HG02678 (cell line): Measurements from ENCODE around the gene IER5L.
"Not testable (repeated sequence)": the region's sequence is repeated elsewhere in the genome, so short reads cannot be mapped to it uniquely, and the experiment has no call there.

Experiments used
- ATAC-seq: cut with Tn5 transposase; IDR thresholded peaks from one replicate; pipeline ENCODE4 v1.9.1; 2021; ENCODE audit warnings: mild to moderate bottlenecking, moderate library complexity; ENCODE audit not compliant: unreplicated experiment

Gene IER5L

GRCh38 chr9:129163753-129164152 is 14.3 kb downstream of the IER5L start:
- no peak for ATAC-seq

DNA sequence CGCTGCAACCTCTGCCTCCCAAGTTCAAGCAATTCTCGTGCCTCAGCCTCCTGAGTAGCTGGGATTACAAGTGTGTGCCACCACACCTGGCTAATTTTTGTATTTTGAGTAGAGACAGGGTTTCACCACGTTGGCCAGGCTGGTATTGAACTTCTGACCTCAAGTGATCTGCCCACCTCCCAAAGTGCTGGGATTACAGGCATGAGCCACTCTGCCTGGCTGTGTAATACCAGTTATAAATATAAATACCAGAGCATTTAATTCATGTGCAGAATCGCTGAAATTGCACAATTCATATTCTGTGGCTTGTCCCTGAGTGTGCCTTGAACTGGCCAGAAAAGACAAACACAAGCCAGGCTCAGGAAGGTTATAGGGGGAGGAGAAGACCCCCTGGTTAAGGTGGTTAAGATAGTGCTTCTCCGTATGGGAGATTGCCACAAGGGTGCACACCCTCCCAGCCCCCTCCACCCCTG is 14.8 kb downstream of the IER5L start:
- ATAC-seq = not testable (repeated sequence)

- no peak for ATAC-seq
These were observed 15.4 kb downstream of the IER5L start for GRCh38 chr9:129162497-129163197.

- no peak for ATAC-seq
These were observed 16.6 kb downstream of the IER5L start for GRCh38 chr9:129161534-129161837.

GRCh38 chr9:129160712-129161533 is 17.1 kb downstream of the IER5L start:
- ATAC-seq = no peak

DNA sequence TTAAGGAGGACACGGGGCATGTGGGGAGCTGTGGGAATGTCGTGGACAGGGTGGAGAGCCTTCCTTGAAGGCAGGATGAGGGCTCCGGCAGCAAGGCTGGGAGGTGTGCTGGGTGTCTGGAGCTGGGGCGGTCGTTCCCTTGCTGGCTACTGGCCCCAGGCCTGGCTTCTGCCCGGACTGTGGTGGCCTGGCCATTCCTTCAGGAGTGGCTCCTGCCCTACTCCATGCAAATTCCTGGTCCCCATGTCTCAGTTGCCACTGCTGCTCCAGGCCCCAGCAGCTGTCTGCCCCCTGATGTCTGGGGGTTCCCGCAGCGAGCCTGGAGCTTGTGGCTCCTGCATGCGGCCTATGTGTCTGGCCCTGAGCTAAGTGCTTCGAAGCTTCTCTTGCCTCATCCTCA is 21.9 kb downstream of the IER5L start:
- ATAC-seq = no peak

- ATAC-seq = no peak
These were observed 23.1 kb downstream of the IER5L start for GRCh38 chr9:129154866-129155477.

DNA sequence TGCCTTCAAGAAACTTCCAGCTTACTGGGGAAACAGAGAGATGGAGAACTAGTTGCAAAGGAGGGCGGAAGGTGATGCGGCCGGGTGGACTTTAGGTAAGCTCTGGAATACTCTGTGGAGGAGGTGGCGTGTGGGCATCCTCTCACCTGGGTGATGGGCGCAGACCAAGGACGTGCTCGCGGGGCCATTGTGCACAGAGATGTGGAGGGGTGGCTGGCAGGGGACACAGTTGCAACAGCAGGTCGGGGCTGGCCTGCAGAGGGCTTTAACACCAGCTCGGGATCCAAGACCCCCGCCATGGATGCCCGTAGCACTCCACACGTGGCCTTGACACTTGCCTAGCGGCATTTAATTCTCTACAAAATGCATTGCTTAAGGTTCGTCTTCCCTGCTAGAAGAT is 26.6 kb downstream of the IER5L start:
- ATAC-seq = no peak

DNA sequence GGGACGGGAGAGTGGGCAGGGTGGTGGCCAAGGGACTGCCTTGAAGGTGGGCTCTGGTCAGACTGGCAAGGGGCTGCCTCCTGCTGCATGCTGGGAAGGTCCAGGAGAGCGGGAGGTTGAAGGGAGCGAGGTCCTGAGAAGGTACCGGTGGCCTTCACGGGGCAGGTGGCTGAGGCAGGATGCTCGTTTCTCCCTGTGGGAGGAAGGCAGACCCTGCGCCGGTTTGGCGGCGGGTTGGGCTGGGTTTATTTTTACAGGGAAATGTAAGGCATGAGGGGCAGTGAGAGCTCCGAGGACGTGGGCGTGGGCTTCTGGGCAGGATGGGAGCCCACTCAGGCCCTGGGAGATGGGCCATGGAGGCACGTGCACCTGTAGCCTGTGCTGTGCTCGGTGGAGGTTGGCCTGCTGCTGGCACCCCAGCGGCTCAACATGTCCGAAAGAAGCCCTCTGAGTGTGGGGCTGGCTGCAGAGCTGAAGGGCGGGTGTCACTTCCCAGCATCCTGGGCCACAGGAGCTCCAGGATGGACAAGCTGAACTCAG is 27.3 kb downstream of the IER5L start:
- ATAC-seq = no peak

DNA sequence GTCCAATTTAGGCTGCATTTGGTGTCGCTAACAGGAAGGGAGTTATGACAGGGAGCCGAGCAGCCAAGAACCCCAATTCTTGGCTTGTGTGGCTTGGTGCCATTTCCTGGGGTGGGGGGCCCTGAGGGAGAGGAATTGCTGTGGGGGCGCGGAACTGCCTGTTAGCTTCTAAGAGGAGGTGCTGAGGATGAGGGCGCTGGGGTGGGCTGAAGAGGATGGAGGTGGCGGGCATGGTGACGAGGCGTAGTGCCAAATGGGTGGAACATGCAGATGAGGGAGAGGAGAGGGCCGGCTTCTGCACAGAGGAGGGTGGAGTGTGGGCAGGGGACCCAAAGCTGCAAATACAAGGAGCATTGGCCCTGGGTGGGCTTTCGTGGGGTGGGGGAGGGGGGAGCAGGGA is 27.9 kb downstream of the IER5L start:
- ATAC-seq = no peak

DNA sequence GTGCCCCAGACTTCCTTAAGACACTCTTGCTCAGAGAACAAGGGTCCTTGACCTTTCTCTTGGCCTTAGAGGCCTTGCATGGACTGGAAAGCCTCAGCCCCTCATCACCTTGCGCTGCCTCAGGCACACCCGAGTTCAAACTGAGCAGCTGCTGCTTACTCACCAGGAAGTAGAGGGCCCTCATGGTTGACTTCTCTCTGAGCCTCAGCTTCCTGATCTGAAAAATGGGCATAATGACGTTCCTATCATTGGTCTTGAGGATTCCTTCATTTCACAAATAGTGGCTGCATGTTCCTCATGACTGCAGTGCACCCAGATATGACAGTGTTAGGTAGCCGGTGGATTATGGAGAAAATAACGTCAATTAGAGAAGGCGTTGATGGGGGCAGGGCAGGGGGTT is 28.6 kb downstream of the IER5L start:
- ATAC-seq = no peak

DNA sequence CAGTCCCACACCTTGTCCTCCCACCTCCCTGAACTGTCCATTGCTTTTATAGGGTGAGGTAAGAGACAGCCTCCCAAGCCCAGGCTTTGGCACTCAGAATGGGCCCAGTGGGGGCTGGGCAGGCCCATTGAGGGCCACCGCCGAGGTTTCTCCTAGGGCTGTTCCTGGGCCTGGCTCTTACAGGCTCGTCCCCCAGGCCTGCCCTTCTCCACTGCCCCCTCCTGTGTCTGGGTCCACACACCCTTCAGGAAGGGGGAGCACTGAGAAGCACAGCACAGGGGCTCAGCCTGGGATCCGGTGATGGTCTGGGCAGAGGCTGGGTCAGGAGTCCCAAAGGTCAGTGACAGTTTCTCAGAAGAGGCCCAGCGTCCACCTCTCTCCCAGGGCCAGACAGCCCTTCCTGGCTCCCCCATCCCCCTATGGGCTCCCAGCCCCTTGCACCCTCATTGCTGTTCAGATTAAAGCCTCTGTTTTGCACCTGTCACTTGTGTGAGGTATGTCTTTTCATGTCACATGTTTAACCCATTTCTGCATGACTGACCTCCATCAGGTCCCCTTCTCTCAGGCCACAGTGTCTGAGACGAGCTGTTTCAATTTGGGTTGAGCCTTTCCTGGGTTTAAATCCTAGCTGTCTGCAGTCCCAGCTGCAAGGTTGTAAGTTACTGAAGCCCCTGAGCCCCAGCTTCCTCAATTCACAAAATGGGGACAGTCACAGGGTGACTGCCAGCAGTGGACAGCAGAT is 29.4 kb downstream of the IER5L start:
- no peak for ATAC-seq

DNA sequence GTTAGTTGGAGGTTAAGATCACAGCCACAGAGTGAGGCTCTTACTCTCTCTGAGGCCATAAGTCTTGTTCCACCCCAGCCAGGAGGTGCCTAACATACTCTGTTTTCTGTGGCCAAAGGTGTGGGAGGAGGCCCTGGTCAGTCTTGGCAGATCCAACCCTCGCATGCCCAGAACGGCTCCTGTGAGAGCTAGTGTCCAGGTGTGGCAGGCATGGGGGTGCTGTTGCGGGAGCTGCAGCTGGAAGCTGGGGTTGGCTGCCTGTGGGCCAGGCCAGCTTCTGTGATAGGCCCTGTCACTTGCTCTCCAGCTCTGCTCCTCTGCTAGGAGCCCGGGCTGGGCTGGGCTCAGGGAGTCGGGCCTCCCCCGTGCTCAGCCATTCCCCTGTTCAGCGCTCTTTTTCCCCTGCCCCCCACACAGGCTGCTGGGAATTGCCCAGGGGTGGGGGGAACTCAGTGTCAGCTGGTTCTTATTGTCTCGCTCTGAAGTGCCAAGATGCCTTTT is 31.6 kb downstream of the IER5L start:
- ATAC-seq = no peak

- no peak for ATAC-seq
These were observed 32.2 kb downstream of the IER5L start for GRCh38 chr9:129145841-129146292.

GRCh38 chr9:129145316-129145715 is 32.7 kb downstream of the IER5L start:
- no peak for ATAC-seq

DNA sequence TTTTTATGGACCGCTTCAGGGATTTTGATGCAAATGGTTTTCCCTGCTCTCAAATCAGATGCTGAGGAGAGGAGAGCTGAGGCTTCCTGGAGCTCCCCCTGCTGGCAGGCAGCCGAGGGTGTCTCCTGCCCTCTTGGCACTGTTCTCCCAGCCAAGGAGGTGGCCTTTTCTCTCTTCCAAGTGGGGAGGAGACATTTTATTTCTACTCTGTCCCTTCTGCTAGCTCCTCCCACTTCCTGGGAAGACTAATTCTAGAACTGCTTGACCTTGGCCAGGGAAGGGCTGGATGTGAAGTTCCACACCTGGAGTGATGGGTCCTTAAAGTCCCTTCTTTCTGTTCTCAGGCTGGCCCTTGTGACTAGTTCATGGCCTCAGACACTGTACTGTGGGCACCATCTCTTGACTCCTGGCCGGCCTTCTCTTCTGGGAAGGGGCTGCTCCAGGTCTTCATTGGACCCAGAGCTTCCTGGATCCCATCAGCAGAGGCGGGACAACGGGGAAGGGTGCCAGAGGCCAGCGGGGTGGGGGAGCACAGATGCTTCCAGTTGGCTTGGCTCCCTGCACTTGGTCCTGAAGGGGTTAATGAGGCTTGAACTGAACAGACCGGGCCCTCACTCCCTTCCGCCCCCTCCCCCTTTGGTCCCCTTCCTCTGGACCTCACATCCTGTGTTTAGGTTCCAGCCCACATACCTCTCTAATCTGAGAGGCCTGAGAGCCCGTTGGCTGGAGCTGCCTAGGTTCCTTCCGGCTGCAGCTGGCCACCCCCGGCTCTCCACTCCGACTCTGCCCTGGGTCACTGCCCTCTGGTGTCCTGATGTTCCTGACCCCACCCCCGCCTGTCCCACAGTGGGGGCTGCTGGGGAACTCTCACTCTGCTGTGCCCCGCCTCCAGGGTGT is 34.8 kb downstream of the IER5L start:
- ATAC-seq = no peak

DNA sequence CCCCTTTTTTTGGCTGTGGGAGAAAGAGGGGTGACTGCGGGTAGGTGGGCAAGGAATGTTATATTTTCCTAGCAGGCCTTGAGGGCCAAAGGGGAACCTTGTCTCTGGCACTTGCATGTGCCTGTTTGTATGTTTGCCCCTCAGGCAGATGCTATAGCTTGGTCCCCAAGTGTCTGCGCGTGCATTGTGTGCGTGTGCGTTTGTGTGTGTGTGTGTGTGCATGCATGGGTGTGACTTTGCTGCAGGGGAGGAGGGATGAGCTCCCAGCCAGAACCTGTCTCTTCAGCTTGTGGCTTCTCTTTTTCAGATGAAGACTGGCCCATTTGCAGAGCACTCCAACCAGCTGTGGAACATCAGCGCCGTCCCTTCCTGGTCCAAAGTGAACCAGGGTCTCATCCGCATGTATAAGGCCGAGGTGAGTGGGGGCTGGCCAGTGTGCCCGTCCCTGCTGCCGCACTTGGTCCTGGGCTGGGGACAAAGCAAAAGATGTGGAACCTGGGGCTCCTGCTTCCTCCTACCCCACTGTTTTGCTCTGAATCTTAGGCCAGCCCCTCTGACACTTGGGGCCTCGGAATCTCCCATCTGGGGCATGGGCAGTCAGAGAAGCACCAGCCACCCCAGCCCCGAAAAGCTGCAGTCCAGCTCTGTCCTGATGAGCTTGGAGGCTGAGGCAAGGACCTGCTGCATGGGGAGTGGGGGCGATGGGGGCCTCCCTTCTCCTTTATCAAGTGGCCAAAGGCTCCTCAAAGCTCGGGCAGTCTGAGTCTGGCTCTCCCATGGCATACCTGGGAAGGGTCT is 35.7 kb downstream of the IER5L start:
- ATAC-seq = no peak

DNA sequence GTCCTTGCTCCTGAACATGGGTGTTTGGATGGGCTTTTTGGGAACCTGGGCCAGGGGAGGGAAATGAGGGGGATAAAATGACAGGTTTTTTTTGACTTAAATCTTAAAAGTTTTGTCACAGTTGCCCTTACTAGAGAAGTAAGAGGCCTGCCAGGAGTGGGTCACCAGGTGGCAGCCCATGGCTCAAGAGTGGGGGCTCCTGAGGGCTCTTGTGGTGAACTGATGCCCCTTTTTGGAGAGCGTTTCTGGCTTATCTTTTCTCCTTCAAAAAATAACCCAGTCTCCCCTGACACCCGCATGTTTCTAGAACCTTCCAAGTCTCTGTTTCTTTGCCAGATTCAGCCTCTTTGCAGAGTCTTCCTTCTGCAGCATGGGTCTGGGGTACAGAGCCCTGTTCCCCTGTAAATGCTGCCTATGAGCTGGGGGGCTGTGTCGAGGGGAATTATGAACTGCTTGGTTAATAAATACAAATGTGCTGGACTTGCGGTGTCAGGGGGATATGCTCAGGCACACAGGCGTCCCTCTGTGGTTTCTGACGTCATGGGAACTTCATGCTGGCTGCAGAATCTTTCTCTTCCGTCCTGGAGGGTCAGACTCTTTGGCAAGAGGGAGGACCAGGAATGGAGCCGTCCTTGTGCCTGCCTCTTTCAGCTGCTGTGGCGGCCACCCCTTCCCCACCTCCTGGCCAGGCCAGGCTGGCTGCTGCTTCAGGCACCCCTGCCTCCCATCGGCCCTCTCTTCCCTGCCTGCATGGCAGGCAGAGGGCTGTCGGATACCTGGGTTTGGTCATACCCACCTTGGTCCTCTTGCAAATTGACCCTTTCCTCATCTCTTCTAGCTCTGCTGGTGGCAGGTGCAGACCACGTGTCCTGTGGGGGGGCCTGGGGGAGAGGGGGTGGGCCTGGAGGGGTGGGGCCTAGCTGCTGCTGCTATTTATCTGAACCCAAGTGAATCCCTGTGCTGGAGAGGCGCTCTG is 36.7 kb downstream of the IER5L start:
- ATAC-seq = peak; percentile 43
